Putamen (tissue), 1 donor: ENCODE measurements around the gene CEBPZ.
A peak's percentile ranks its signal among the peaks of the same experiment; 100 is the strongest.

Experiments used
- DNase-seq: peaks from one replicate; pipeline ENCODE4 v3.0.0-alpha.2; 2016; ENCODE audit warnings: low spot score

The CEBPZ gene

DNA sequence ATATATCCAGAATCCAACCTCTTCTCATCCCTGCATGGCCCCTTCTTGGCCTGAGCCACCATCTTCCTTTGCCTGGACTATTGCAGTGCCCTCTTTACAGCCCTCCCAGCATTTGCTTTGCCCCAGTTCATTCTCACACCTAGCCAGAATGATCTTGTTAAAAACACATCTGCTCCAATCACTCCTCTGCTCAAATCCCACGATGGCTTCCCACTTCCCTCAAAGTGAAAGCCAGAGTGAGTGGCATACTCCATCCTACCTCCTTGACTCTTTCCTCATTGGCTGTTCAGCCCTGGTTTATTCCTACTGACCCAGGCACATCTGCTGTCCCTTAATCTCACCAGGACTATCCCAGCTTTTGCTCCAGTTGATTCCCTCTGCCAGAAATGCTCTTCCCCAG is 57.7 kb downstream of the CEBPZ start:
- DNase-seq = no peak

DNA sequence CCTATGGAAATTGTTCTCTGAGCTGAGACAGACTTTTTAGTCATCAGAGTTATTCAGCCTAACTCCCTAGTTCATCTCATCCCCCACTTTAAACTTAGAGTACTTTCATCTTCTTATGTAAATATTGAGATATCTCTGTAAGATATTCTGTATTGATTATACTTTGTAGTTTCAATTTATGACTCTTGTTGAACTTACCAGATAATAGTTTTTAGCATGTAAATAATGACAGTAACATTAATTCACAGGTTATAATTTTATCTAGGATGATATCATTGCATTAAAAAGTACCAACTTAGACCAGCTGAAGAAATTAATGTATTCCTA is 59.8 kb downstream of the CEBPZ start:
- no peak for DNase-seq

DNA sequence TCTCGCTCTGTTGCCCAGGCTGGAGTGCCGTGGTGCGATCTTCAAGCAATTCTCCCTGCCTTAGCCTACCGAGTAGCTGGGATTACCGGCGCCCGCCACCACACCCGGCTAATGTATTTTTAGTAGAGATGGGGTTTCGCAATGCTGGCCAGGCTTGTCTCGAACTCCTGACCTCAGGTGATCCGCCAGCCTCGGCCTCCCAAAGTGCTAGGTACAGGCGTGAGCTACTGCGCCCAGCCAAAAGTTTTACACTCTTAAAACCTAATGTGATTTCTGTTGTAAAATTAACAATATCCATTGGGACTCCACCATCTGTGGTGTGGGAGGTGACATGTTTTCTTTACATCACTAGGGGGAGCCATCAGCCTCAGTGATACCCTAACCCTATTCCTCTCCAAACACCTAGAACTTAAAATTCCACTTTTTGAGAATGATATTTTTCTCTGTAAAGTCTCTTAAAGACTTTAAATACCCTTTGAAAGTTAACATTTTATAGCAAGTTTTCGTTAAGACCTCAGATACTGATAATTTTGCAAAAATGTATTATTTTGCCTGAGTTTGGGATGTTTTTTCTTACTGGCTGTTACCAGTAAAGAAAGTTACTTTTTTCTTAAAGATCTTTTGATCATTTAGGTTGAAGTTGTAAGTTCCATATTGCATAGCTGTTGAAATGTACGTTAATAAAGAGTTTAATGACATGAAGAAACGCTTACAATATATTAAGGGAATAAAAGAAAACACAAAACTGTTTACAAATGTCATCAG is 63.0 kb downstream of the CEBPZ start:
- no peak for DNase-seq

DNA sequence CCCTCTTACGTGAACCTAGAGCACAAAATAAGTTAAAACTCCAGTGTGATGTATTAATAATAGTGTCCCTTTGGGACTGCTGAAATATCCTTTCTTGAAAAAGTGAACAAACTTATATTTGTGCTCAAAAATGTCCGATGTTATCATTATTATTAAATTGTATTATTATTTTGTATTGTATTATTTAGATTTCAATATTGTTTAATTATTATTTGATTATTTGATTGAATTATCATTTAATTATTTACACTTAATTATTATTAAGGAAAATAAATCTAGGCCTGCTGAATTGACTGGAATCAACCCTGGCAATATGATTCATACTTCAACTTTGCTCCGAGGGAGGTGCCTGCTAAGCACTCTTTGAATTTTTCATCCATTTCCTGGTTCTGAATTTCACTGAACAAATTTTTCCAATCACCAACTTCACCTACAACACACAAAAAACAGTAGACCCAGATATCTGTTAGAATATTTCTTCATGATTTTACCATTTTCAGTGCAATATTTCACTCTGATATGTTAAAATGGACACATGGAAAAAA is 63.7 kb downstream of the CEBPZ start:
- no peak for DNase-seq

DNA sequence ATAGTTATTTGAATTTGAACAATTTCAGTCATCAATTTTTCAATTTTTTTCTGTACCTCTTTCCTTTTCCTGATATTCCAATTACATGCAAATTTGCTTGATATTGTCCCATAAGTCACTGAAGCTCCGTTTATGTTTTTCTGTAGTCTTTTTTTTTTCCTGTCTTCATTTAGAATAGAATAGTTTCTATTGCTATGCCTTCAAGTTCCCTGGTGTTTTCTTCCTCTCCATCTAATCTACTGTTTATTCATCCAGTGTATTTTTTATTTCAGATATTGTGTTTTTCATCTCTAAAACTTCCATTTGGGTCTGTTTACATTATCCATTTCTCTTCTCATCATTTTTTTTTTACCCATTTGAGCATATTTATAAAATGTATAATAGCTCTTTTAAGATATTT is 66.6 kb downstream of the CEBPZ start:
- DNase-seq = no peak

- peak; percentile 70 for DNase-seq
Measured at GRCh38 chr2:37156857-37157714, 74.3 kb downstream of the CEBPZ start, which contains the start of gene EIF2AK2. Gene EIF2AK2 (minus strand): TSS chr2:37156980. CDS start chr2:37147806, 9,174 bp downstream.

GRCh38 chr2:37156071-37156856 is 75.1 kb downstream of the CEBPZ start:
- peak; percentile 21 for DNase-seq

DNA sequence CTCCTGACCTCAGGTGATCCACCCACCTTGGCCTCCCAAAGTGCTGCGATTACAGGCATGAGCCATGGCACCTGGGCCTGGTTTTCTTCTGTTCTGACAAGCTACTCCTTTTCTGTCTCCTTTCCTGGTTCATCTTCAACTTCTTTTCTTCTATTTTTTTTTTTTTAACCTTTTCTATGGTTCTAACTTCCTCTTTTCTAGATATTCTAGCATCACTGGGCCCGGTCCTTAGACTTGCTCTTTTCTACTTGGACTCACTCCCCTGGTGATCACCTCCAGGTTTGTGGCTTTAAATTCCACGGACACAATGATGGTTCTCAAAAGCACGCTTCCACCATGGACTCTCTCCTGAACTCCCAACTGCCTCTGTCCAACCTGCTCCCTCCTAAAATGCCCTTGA is 76.6 kb downstream of the CEBPZ start:
- DNase-seq = no peak

DNA sequence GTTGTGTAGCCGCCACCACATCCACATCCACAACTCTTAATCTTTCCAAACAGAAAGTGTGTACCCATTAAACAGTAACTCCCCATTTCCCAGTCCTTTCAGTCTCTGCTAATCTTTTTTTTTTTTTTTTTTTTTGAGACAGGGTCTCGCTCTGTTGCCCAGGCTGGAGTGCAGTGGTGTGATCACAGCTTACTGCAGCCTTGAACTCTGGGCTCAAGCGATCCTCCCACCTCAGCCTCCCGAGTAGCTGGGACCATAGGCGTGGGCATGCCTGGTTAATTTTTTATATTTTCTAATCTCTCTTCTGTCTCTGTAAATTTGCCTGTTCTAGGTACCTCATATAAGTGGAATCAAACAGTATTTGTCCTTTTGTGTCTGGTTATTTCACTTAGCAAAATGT is 78.2 kb downstream of the CEBPZ start:
- DNase-seq = no peak
